Vagina (tissue), 2 donors: ENCODE data around the gene LRRC27. TPM values are rescaled to one million over a fixed set of nuclear protein-coding genes. Genes with fewer than 3 reads are reported as not detected.

Source experiments
- DNase-seq, 2 donors: peaks; one replicate each; pipeline ENCODE4 v3.0.0-alpha.2; 2017; ENCODE audit errors: extremely low spot score in 2 of 2
- H3K27ac ChIP-seq: fragments of 200-600 bp; sonication (generic); one replicate; pipeline ENCODE4 v1.5.1; 2019
- H3K27me3 ChIP-seq: fragments of 200-600 bp; sonication (generic); one replicate; pipeline ENCODE4 v1.5.1; 2019
- H3K36me3 ChIP-seq, 2 donors: fragments of 200-600 bp; sonication (generic); one replicate each; pipeline ENCODE4 v1.5.1; 2017 to 2019
- H3K4me1 ChIP-seq: fragments of 200-600 bp; sonication (generic); one replicate; pipeline ENCODE4 v1.5.1; 2019
- H3K4me3 ChIP-seq, 2 donors: fragments of 200-600 bp; sonication (generic); 1 replicate in 1 of 2; 2 replicates in 1 of 2; pipeline ENCODE4 v1.5.1; 2016 to 2019
- H3K9me3 ChIP-seq: fragments of 200-600 bp; sonication (generic); one replicate; pipeline ENCODE4 v1.5.1; 2019
- CTCF ChIP-seq, 3 experiments: fragments of 450-650 bp in 2 of 3; fragments of 200-600 bp in 1 of 3; sonication (generic) in 1 of 3; IDR thresholded peaks; one replicate each; pipeline ENCODE4 v1.5.1; 2017 to 2019; ENCODE audit warnings: antibody characterized with exemption in 3 of 3, mild to moderate bottlenecking in 2 of 3, moderate library complexity in 2 of 3
- POLR2A ChIP-seq, 2 donors: fragments of 450-650 bp; IDR thresholded peaks; one replicate each; pipeline ENCODE4 v1.6.1; 2017; ENCODE audit warnings: antibody characterized with exemption in 2 of 2, mild to moderate bottlenecking in 2 of 2, moderate library complexity in 2 of 2
- POLR2AphosphoS5 ChIP-seq, 2 donors: sonication (generic); formaldehyde crosslinking; IDR thresholded peaks; one replicate each; pipeline ENCODE4 v1.9.0; 2017; ENCODE audit warnings: antibody characterized with exemption in 2 of 2, mild to moderate bottlenecking in 2 of 2, low read depth in 1 of 2; ENCODE audit not compliant: insufficient read depth in 1 of 2
- intact Hi-C: fragments of 100-400 bp; cut with DNase I; formaldehyde crosslinking; loops from one replicate; pipeline ENCODE4 v1.15.1; 2023
- total RNA-seq: library from RNA; depleted of rRNA; stranded (reverse); fragments of >200 nt; gene quantifications from one replicate; pipeline ENCODE4 v1.2.3, GENCODE V29; 2016

The LRRC27 gene
- total RNA-seq, 1 donor from 2014 or later, result 4.9 TPM

GRCh38 chr10:132402781-132403241 lies 70.8 kb downstream of the LRRC27 start:
- intact Hi-C loops, result no loop called here
- no peak for TF ChIP-seq POLR2A (IDR thresholded peaks at IDR 0.05)
- Histone ChIP-seq H3K36me3 (peaks cover 0 to 14% of the 10 kb centered on the region in 2 donors), H3K9me3 (no peaks in the 10 kb centered on the region), H3K27ac (no peak overlapping the region), H3K4me3 (no peak overlapping the region), H3K27me3 (no peaks in the 10 kb centered on the region), H3K4me1 (peaks cover 72% of the 10 kb centered on the region)
- DNase-seq, result no peak

- no peaks in the 10 kb centered on the region for H3K9me3 ChIP-seq
- intact Hi-C loops, result no loop called here
- H3K4me3 ChIP-seq, result no peak overlapping the region
- no peaks in the 10 kb centered on the region for H3K27me3 ChIP-seq
- TF ChIP-seq CTCF (IDR thresholded peaks at IDR 0.05) (no peak), POLR2A (IDR thresholded peaks at IDR 0.05) (no peak), POLR2AphosphoS5 (IDR thresholded peaks at IDR 0.05; ENCODE audit: insufficient read depth in 1 of 2, low read depth in 1 of 2) (no peak)
- DNase-seq, result no peak
- H3K36me3 ChIP-seq, result peaks cover 0 to 14% of the 10 kb centered on the region in 2 donors
- no peak overlapping the region for H3K27ac ChIP-seq
- peaks cover 72% of the 10 kb centered on the region for H3K4me1 ChIP-seq
Measured at GRCh38 chr10:132403511-132404168, 71.6 kb downstream of the LRRC27 start.

GRCh38 chr10:132404169-132404880 lies 72.3 kb downstream of the LRRC27 start:
- Histone ChIP-seq H3K36me3 (peaks cover 0 to 14% of the 10 kb centered on the region in 2 donors), H3K9me3 (no peaks in the 10 kb centered on the region), H3K27ac (no peak overlapping the region), H3K4me1 (peaks cover 72% of the 10 kb centered on the region), H3K4me3 (no peak overlapping the region), H3K27me3 (no peaks in the 10 kb centered on the region)
- TF ChIP-seq POLR2A (IDR thresholded peaks at IDR 0.05) (no peak), CTCF (IDR thresholded peaks at IDR 0.05) (no peak), POLR2AphosphoS5 (IDR thresholded peaks at IDR 0.05; ENCODE audit: insufficient read depth in 1 of 2, low read depth in 1 of 2) (no peak)
- intact Hi-C loops, result no loop called here
- no peak for DNase-seq

- intact Hi-C loops, result no loop called here
- TF ChIP-seq CTCF (IDR thresholded peaks at IDR 0.05) (no peak), POLR2A (IDR thresholded peaks at IDR 0.05) (no peak), POLR2AphosphoS5 (IDR thresholded peaks at IDR 0.05; ENCODE audit: insufficient read depth in 1 of 2, low read depth in 1 of 2) (no peak)
- DNase-seq, result no peak
- Histone ChIP-seq H3K4me1 (peaks cover 71% of the 10 kb centered on the region), H3K4me3 (no peak overlapping the region), H3K36me3 (peaks cover 0 to 14% of the 10 kb centered on the region in 2 donors), H3K27me3 (no peaks in the 10 kb centered on the region), H3K27ac (no peak overlapping the region), H3K9me3 (no peaks in the 10 kb centered on the region)
Measured at GRCh38 chr10:132404911-132405462, 73.0 kb downstream of the LRRC27 start.

GRCh38 chr10:132405463-132405991 lies 73.5 kb downstream of the LRRC27 start:
- no peak overlapping the region for H3K27ac ChIP-seq

More at GRCh38 chr10:132405463-132405991, 73.5 kb downstream of the LRRC27 start:
- intact Hi-C loops, result no loop called here
- Histone ChIP-seq H3K9me3 (no peaks in the 10 kb centered on the region), H3K4me3 (no peak overlapping the region), H3K27me3 (no peaks in the 10 kb centered on the region), H3K4me1 (peaks cover 69% of the 10 kb centered on the region), H3K36me3 (peaks cover 0 to 14% of the 10 kb centered on the region in 2 donors)
- TF ChIP-seq POLR2AphosphoS5 (IDR thresholded peaks at IDR 0.05; ENCODE audit: insufficient read depth in 1 of 2, low read depth in 1 of 2) (no peak), CTCF (IDR thresholded peaks at IDR 0.05) (no peak), POLR2A (IDR thresholded peaks at IDR 0.05) (no peak)
- DNase-seq, result no peak
